PC-3 (cell line): ENCODE data around the gene USP20.

Experiments
- CTCF ChIP-seq: fragments of 300-600 bp; sonication (generic); conservative IDR thresholded peaks from 2 replicates; pipeline ENCODE4 v1.5.1; 2017; ENCODE audit warnings: antibody characterized with exemption, low read depth, mild to moderate bottlenecking, low read length
- EZH2 ChIP-seq: fragments of 300-600 bp; sonication (generic); IDR thresholded peaks from one replicate; pipeline ENCODE4 v1.6.1; 2017; ENCODE audit warnings: antibody characterized with exemption, mild to moderate bottlenecking, low read length; ENCODE audit not compliant: unreplicated experiment
- EZH2phosphoT487 ChIP-seq: fragments of 300-600 bp; sonication (generic); IDR thresholded peaks from 2 replicates; pipeline ENCODE4 v1.6.1; 2018; ENCODE audit warnings: mild to moderate bottlenecking, antibody characterized with exemption, low read length, borderline replicate concordance

DNA sequence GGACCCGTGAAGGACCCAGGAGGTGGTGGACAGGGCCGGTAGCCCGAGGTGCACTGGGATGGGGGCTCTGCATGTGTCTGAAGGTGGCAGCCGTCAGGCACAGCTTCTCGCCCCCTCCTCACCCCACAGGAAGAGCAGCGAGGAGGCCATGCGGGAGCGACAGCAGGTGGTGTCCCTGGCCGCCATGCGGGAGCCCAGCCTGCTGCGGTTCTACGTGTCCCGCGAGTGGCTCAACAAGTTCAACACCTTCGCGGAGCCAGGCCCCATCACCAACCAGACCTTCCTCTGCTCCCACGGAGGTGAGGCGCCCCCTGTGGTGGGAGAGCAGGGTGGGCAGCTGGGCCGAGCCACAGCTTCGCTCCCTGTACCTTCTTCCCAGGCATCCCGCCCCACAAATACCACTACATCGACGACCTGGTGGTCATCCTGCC lies 39.9 kb downstream of the USP20 start:
- TF ChIP-seq CTCF (no peak), EZH2 (no peak), EZH2phosphoT487 (no peak)
